Dermis microvascular lymphatic vessel endothelial cell (primary cell): Measurements from ENCODE around the gene TREH. TPM values are rescaled to one million over a fixed set of nuclear protein-coding genes. Genes with fewer than 3 reads are reported as not detected.
"Not testable (repeated sequence)": the region's sequence is repeated elsewhere in the genome, so short reads cannot be mapped to it uniquely, and the experiment has no call there.

ENCODE experiments used
- DNase-seq, 2 donors: peaks; one replicate each; pipeline versions ENCODE4 v3.0.0 to v3.0.0-alpha.2; 2010; ENCODE audit warnings: low read depth in 2 of 2
- total RNA-seq: library from RNA; depleted of rRNA; stranded (reverse); fragments of >200 nt; gene quantifications from 2 replicates; pipeline ENCODE4 v1.2.1, GENCODE V29; 2014

The TREH gene
- total RNA-seq, 1 donor from 2014 or later, result not detected

DNA sequence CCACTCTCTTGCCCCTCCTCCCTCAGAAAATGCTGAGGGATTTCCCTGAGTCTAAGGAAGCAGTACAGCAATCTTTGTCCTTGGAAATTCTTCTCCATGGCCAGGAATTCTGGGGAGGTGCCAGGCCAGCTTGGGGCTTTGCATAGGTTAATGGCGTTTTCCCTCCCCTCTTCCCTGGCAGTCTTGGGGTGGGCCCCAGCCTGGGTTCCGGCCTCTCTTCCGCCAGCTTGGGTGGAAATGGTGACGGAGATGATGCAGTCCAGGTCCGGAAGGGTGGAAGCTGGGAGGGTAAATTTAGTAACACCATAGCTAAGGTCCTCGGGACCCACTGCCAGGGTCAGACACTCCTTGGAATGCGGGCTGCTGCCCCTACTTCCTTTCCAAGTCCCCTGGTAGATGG lies 67.1 kb downstream of the TREH start:
- peak; percentile 31 to 80 for DNase-seq

GRCh38 chr11:118611433-118611795 lies 68.0 kb downstream of the TREH start:
- DNase-seq, result not testable (repeated sequence)

DNA sequence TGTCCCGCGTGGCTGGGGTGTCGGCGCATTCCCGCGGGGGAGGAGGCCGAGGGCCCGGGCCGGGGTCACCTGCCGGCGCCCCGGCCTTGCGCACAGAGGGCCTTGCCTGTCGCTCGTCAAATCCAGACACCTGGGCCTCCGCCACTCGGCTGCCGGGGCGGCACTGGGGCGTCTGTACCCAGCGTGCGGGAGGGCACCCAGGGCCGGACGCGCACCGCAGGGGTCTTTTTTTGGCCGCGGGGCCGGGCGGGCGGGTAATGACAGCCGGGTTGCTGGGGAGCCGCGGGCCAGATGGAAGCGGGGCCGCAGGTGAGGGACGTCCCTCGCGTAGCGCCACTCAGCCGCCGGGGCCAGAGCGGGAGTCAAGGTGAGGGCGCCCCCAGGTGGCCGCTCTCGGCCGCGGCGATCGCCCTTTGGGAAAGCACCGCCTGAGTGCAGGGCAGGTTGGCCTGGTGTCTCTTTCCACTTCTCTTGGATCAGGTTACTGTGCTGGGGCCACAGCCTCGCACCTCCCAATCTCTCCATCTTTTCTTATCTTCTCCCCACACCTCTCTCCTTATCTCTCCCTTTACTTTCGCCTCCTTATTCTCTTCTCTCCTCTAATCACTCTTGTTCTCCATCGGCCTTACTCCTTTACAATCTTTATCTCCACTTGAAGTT lies 68.5 kb downstream of the TREH start:
- DNase-seq, result peak; percentile 37 to 81

GRCh38 chr11:118610225-118610772 lies 69.2 kb downstream of the TREH start:
- DNase-seq, result no peak

DNA sequence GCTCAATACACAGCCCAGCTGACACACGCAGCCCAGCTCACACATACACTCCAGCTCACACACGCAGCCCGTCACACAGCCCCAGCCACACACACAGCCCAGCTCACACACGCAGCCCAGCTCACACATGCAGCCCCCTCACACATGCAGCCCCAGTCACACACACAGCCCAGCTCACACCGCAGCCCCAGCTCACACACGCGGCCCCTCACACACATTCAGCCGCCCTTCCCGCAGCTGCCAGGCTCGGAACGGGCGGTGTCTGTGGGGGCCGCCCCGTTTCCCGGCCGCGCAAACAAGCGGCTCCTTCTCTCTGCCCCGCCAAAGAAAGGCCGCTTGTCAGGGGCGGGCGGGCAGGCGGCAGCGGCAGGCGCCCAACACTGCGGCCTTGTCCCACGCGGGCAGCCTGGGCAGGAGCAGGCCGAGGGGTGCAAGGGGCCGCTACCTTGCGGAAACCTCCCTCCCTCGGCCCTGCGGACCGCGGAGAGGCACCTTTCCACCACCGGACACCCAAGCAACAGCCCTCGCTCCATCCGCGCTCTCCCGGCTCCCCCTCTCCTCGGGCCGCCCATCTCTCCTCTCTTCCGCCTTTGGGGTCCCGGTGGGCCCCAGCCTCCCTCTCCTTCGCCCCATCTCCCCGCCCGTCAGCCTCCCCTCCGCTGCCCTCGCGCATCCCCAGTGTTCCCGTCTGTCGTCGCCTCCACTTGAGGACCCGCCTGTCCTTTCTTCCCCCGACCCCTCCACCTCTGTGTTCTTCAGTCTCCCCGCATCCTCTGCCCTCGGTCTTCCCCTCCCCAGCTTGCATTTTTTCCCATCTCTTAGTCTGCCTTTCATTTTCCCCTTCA lies 69.8 kb downstream of the TREH start:
- peak in 1 of 2 donors; percentile 40 for DNase-seq

GRCh38 chr11:118608360-118609227 lies 70.9 kb downstream of the TREH start:
- DNase-seq, result peak in 1 of 2 donors; percentile 74

DNA sequence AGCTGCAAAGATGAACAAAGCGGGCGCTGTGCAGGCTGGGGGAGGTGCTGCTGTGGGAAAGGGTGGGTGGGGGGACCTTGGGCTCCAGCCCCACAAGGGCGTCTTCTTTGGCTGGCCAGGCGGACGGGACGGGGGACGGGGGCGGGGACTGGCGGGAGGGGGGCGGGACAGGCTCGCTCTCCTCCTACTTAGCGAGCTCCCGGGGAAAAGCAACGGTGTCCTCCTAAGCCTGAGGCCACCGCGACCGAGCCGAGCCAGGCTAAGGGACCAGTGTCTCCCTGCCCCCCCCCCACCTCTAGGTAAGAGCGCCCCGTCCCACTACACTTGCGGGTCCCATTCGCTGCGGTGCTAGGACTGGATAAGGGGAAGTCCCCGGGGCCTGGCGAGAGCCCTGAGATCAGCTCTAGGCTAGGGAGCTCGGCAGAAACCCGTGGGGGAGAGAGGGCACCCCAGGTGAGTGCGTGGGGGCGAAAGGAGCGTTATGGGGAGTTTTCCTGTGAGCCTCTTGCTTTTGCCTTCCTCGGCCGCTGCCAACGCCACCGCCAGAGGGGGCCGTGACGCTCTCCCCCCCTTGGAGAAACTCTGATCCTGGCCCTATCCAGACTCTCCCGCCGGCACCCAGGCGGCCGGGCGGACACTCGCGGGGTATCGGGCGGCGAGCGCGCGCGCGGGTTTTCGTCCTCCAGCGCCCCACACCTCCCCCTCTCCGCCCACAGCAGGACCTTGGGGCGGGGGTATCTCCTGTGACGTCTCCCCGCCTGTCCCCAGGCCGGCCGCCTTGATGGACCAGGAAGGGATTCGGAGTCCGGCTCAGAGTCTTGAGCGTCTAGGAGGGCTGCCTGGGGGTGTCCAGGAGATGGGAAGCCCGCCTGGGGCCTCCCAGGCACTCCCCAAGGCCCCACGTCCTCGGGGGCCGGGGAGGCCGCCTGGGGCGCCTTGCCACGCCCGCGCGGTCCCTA lies 71.8 kb downstream of the TREH start, which contains the start of gene PHLDB1:
TSS of gene PHLDB1 (plus strand) at position 215 of the 959 bp plus-strand sequence. CDS start 6,222 bp downstream, outside the sequence.
- peak in 1 of 2 donors; percentile 67 for DNase-seq

Other genes with a start within 250 kb of the TREH start
- 14.0 and 23.6 TPM in 2 replicates for gene KMT2A, start 243.2 kb downstream of the TREH start, total RNA-seq
- gene TTC36, start 152.2 kb downstream of the TREH start, total RNA-seq, result 0.64 and 0.76 TPM in 2 replicates
- 14.0 and 15.8 TPM in 2 replicates for gene TMEM25, start 148.5 kb downstream of the TREH start, total RNA-seq
- 13.8 and 16.6 TPM in 2 replicates for gene IFT46, start 113.7 kb downstream of the TREH start, total RNA-seq
- gene ARCN1, start 107.2 kb downstream of the TREH start, total RNA-seq, result 70.3 and 70.7 TPM in 2 replicates
- gene PHLDB1, start 72.0 kb downstream of the TREH start, total RNA-seq, result 20.7 and 27.6 TPM in 2 replicates
- 85.2 and 92.0 TPM in 2 replicates for gene DDX6, start 111.5 kb upstream of the TREH start, total RNA-seq
- gene CXCR5, start 204.2 kb upstream of the TREH start, total RNA-seq, result not detected in 2 replicates
- gene BCL9L, start 246.3 kb upstream of the TREH start, total RNA-seq, result 4.5 and 8.2 TPM in 2 replicates